ENCODE results near the gene MAP1LC3B2. TPM values are rescaled to one million over a fixed set of nuclear protein-coding genes. Genes with fewer than 3 reads are reported as not detected.
A peak's percentile ranks its signal among the peaks of the same experiment; 100 is the strongest.

MAP1LC3B2 gene
- total RNA-seq, 1 experiment from 2014 or later = 1.5 TPM

- no peak overlapping the region for H2BK20ac ChIP-seq (ENCODE audit: low read depth, low read length, poor library complexity, severe bottlenecking)
- H3K4me2 ChIP-seq (ENCODE audit: insufficient read depth, insufficient read length, low read length) = peak overlapping the region; percentile 65
- no peaks in the 10 kb centered on the region for H4K20me1 ChIP-seq (ENCODE audit: control insufficient read depth, insufficient read depth, insufficient read length)
- no peak overlapping the region for H3K9ac ChIP-seq (ENCODE audit: extremely low read depth, insufficient read length, low read length)
- no peak overlapping the region for H3K23ac ChIP-seq (ENCODE audit: insufficient read length, low read depth, low read length)
- peak overlapping the region in 1 of 3 experiments; percentile 41; a peak in 4 of 7 replicates for H3K27ac Mint-ChIP-seq
- no peak overlapping the region for H4K8ac ChIP-seq (replicated peaks; ENCODE audit: insufficient read length, low read depth, low read length)
- H2BK120ac ChIP-seq (ENCODE audit: low read depth, low read length, poor library complexity, severe bottlenecking) = no peak overlapping the region
- peaks cover 28% of the 10 kb centered on the region for H3K27me3 Mint-ChIP-seq (ENCODE audit: low read depth)
- no peak overlapping the region for H3K4ac ChIP-seq (ENCODE audit: low read depth, low read length)
- H2BK15ac ChIP-seq (ENCODE audit: low read depth, low read length) = no peak overlapping the region
- H3K9me3 Mint-ChIP-seq = no peaks in the 10 kb centered on the region
- no peaks in the 10 kb centered on the region for H3K79me1 ChIP-seq (ENCODE audit: insufficient read depth, low read depth, low read length, poor library complexity, severe bottlenecking)
- H3K56ac ChIP-seq (ENCODE audit: insufficient read length, low read depth, low read length) = no peak overlapping the region
- TF ChIP-seq CTCF (conservative IDR thresholded peaks at IDR 0.05) = no peak
- H2BK5ac ChIP-seq (ENCODE audit: insufficient read length, low read length) = no peak overlapping the region
- no peak overlapping the region for H3K27ac ChIP-seq (ENCODE audit: insufficient read length, low read depth, low read length)
- H4K91ac ChIP-seq (ENCODE audit: insufficient read length, low read depth, low read length) = no peak overlapping the region
- no peak overlapping the region for H3T11ph ChIP-seq (ENCODE audit: low read length)
- H2AK5ac ChIP-seq (ENCODE audit: insufficient read length, low read length) = no peak overlapping the region
- H3K36me3 Mint-ChIP-seq (ENCODE audit: insufficient read depth in 1 of 3, low read depth in 3 of 3) = no peaks in the 10 kb centered on the region
- H3K23me2 ChIP-seq (ENCODE audit: insufficient read length, low read depth, low read length, poor library complexity, severe bottlenecking) = no peaks in the 10 kb centered on the region
- H4K5ac ChIP-seq (ENCODE audit: insufficient read length, low read depth, low read length) = no peak overlapping the region
- H3K14ac ChIP-seq (ENCODE audit: insufficient read depth, low read length) = peak overlapping the region; percentile 39; the same call in 1 of the 2 replicates
- H3K4me1 Mint-ChIP-seq = peaks cover 38 to 46% of the 10 kb centered on the region in 2 experiments
- no peak overlapping the region for H2BK12ac ChIP-seq (ENCODE audit: insufficient read length, low read depth, low read length)
- H3K4me1 ChIP-seq (ENCODE audit: insufficient read depth, low read length) = peaks cover 4% of the 10 kb centered on the region; the same call in 1 of the 2 replicates
- H3K27me3 ChIP-seq (ENCODE audit: insufficient read depth, low read length) = no peaks in the 10 kb centered on the region
- DNase-seq = no peak
- peak overlapping the region; percentile 11 for H2AFZ ChIP-seq (ENCODE audit: low read length)
- H3K18ac ChIP-seq (ENCODE audit: insufficient read length, low read depth, low read length) = peak overlapping the region; percentile 54
- no CpG with 5 or more reads among the region's 15 CpGs for WGBS (ENCODE audit: extremely low coverage, insufficient read length, low lambda C conversion rate)
- H3K79me2 ChIP-seq (ENCODE audit: insufficient read depth, low read length) = no peaks in the 10 kb centered on the region
- no peaks in the 10 kb centered on the region for H3K9me3 ChIP-seq (ENCODE audit: control insufficient read depth, low read depth, low read length)
- H3K4me3 Mint-ChIP-seq = peak overlapping the region; percentile 30 to 64
Observed at GRCh38 chr12:116525418-116526001, 33.7 kb upstream of the MAP1LC3B2 start.
